Measurements from ENCODE around the gene SURF1. TPM values are rescaled to one million over a fixed set of nuclear protein-coding genes. Genes with fewer than 3 reads are reported as not detected.

SURF1 gene
- total RNA-seq, 1 experiment from 2014 or later = 57.7 TPM

DNA sequence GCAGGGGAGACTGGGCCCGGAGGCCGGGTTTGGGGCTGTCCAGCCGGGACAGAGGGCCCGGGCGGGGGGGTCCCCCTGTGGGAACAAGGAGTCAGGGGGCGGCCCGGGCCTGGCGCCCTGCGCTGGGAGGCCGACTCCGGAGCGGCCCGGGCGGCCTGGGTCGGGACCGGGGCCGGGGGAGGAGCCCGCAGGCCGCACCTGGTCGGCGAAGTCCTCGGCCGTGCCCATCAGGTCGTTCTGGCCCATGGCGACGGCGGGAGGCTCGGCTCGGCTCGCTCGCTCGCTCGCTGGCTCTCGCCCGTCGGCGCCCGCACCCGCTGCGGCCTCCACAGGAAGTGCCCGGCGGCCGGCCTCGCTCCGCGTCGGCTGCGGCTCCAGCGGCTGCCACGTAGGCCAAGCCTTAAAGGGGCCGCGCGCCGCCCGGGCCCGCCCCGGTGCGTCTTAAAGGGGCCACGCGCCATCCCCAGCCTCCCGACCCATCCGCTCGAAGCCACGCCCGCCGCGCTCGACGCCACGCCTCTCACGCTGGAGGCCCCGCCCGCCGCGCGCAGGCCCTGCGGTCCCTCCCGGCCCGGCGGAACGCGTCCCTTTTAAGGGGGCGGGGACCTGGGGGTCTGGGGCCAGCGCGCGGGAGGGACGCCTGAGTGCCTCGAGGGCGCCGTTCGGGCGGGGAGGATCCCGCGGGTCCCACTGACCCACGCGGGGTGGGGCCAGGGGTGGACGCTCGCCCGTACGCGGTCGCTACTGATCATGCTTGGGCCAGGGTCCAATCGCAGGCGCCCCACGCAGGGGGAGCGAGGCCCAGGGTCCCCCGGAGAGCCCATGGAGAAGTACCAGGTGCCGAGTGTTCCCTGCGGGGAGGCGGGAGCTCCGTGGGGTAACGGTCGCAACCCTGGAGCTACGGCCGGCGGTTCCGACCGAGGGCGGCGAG lies 19.7 kb upstream of the SURF1 start, which contains the start of the genes STKLD1 and SURF4:
STKLD1 (plus strand) TSS at position 643 of the 931 bp plus-strand sequence; CDS start at position 751, 108 bp downstream.
SURF4 (minus strand) TSS at position 337 of the 931 bp plus-strand sequence; CDS start at position 246, 91 bp downstream.
- Histone ChIP-seq H3K4me3 (peak within 1 kb of the TSS; percentile 69), H3K4me2 (peak within 1 kb of the TSS; percentile 94), H2AFZ (peak within 1 kb of the TSS; percentile 81), H3F3A (ENCODE audit: insufficient read depth, low read depth) (peaks cover 13% of the 10 kb centered on the region), H3K36me3 (ENCODE audit: low read depth) (peaks cover 9% of the 10 kb centered on the region), H3K27me3 (ENCODE audit: insufficient read depth, low read depth) (no peaks in the 10 kb centered on the region), H4K20me1 (ENCODE audit: insufficient read depth) (peaks cover 39% of the 10 kb centered on the region), H3K4me1 (replicated peaks; ENCODE audit: insufficient read depth) (peaks cover 36% of the 10 kb centered on the region), H3K9me2 (ENCODE audit: insufficient read depth) (no peaks in the 10 kb centered on the region), H3K79me2 (ENCODE audit: low read depth) (peaks cover 46% of the 10 kb centered on the region), H3K9me3 (ENCODE audit: insufficient read depth, low read depth) (no peaks in the 10 kb centered on the region), H3K27ac (peak within 1 kb of the TSS; percentile 59; the same call in 1 of the 2 replicates)
- TF ChIP-seq EZH2 (IDR thresholded peaks at IDR 0.05; ENCODE audit: low read depth) = no peak
- TF ChIP-seq, protein P1, sequence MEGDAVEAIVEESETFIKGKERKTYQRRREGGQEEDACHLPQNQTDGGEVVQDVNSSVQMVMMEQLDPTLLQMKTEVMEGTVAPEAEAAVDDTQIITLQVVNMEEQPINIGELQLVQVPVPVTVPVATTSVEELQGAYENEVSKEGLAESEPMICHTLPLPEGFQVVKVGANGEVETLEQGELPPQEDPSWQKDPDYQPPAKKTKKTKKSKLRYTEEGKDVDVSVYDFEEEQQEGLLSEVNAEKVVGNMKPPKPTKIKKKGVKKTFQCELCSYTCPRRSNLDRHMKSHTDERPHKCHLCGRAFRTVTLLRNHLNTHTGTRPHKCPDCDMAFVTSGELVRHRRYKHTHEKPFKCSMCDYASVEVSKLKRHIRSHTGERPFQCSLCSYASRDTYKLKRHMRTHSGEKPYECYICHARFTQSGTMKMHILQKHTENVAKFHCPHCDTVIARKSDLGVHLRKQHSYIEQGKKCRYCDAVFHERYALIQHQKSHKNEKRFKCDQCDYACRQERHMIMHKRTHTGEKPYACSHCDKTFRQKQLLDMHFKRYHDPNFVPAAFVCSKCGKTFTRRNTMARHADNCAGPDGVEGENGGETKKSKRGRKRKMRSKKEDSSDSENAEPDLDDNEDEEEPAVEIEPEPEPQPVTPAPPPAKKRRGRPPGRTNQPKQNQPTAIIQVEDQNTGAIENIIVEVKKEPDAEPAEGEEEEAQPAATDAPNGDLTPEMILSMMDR (conservative IDR thresholded peaks at IDR 0.05) = no peak
- DNase-seq = peak; percentile 80 to 99
- POLR2A ChIA-PET (ENCODE audit: unreplicated experiment) = interaction anchor here (0.5 to 0.6 kb wide), 2 partner anchors 20 to 454 kb away, joined by 3 to 5 read pairs; partner anchors contain the start of genes SURF1 and SURF2
- CTCF ChIA-PET = interaction anchor here (0.5 kb wide), 1 partner anchor 182 kb away, joined by 9 read pairs; no protein-coding TSS in a partner anchor
- intact Hi-C loops (cut with micrococcal nuclease; ENCODE audit: unreplicated experiment) = loop anchor here (1.0 to 2.0 kb wide), 2 partner anchors 19 to 28 kb away; partner anchors contain the start of genes MED22, RPL7A, SURF1 and SURF2
- BruUV-seq (replicated peaks) = no TSS peak

DNA sequence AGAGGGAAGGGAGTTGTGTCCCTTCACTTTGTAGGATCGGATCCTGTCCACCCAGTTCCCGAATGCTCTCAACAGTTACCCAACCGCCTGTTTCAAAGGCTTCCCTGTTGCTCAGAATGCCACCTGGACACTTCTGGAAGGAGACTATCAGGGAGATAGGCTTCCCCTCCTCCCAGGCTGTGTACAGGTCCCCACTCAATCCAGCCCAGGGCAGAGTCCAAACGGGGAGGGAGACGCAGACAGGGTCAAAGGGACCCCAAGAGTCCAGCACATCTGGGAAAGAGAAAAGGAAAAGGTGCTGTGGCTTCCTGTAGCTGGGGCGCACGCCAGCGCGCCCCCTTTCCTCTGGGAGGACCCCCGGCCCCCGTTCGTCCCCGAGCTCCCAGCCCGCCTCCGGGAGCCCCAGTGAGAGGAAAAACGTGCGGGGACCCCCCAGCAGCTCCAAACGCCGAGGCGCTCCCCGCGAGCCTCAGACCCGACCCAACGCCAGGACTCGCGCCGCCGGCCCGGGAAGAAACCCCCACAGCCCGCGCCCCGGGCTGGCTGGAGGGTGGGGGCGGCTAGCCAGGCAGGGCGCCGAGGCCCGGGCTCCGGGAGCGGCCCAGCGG lies 18.9 kb upstream of the SURF1 start:
- peaks cover 13% of the 10 kb centered on the region for H3F3A ChIP-seq (ENCODE audit: insufficient read depth, low read depth)
- H3K79me2 ChIP-seq (ENCODE audit: low read depth) = peaks cover 53% of the 10 kb centered on the region
- no TSS peak for BruUV-seq (replicated peaks)
- peak overlapping the region; percentile 81 for H3K4me2 ChIP-seq
- no peaks in the 10 kb centered on the region for H3K9me3 ChIP-seq (ENCODE audit: insufficient read depth, low read depth)
- peaks cover 9% of the 10 kb centered on the region for H3K36me3 ChIP-seq (ENCODE audit: low read depth)
- peak overlapping the region; percentile 69 for H3K4me3 ChIP-seq
- TF ChIP-seq, protein P1 (conservative IDR thresholded peaks at IDR 0.05) = no peak; the same call in 1 of the 2 replicates
- no peak for TF ChIP-seq EZH2 (IDR thresholded peaks at IDR 0.05; ENCODE audit: low read depth)
- ChIA-PET CTCF (interaction anchor here (0.5 kb wide), 1 partner anchor 181 kb away, joined by 9 read pairs; no protein-coding TSS in a partner anchor), POLR2A (ENCODE audit: unreplicated experiment) (interaction anchor here (0.7 kb wide), 2 partner anchors 73 to 272 kb away, joined by 3 to 4 read pairs; no protein-coding TSS in a partner anchor)
- H4K20me1 ChIP-seq (ENCODE audit: insufficient read depth) = peaks cover 47% of the 10 kb centered on the region
- peaks cover 36% of the 10 kb centered on the region for H3K4me1 ChIP-seq (replicated peaks; ENCODE audit: insufficient read depth)
- H2AFZ ChIP-seq = 0 out of 2 replicates have a peak overlapping the region, but pooled peaks have one; percentile 20
- H3K27ac ChIP-seq = peak overlapping the region; percentile 59; the same call in 1 of the 2 replicates
- DNase-seq = peak; percentile 30 to 50
- H3K27me3 ChIP-seq (ENCODE audit: insufficient read depth, low read depth) = no peaks in the 10 kb centered on the region
- H3K9me2 ChIP-seq (ENCODE audit: insufficient read depth) = no peaks in the 10 kb centered on the region
- intact Hi-C loops (cut with micrococcal nuclease; ENCODE audit: unreplicated experiment) = loop anchor here (2.0 kb wide), 1 partner anchor 18 kb away; the partner anchor contains the start of genes SURF1 and SURF2

All from PC-9 (cell line).